Stimulated activated CD4-positive, alpha-beta T cell treated with anti-CD3 and anti-CD28 coated beads, Interleukin-12 subunit alpha, Interleukin-12 subunit beta, amount 100 ng/mL, for 4 hours (primary cell): ENCODE measurements around the gene CD86.
A peak's percentile ranks its signal among the peaks of the same experiment; 100 is the strongest.

Experiments
- DNase-seq: peaks from one replicate; pipeline ENCODE4 v3.0.0-alpha.2; 2020

Gene CD86

GRCh38 chr3:122063908-122064307 is 8.7 kb downstream of the CD86 start:
- DNase-seq, result no peak

GRCh38 chr3:122064326-122064725 is 9.2 kb downstream of the CD86 start:
- DNase-seq, result no peak

- DNase-seq, result no peak
Measured at GRCh38 chr3:122066331-122067213, 11.4 kb downstream of the CD86 start.

- no peak for DNase-seq
Measured at GRCh38 chr3:122067214-122067550, 12.0 kb downstream of the CD86 start.

GRCh38 chr3:122067588-122068240 is 12.6 kb downstream of the CD86 start:
- no peak for DNase-seq

- DNase-seq, result no peak
Measured at GRCh38 chr3:122074621-122075265, 19.6 kb downstream of the CD86 start.

- DNase-seq, result no peak
Measured at GRCh38 chr3:122076491-122077292, 21.5 kb downstream of the CD86 start.

GRCh38 chr3:122077293-122078234 is 22.4 kb downstream of the CD86 start:
- no peak for DNase-seq

GRCh38 chr3:122078235-122078935 is 23.2 kb downstream of the CD86 start:
- DNase-seq, result no peak

GRCh38 chr3:122079524-122080206 is 24.5 kb downstream of the CD86 start:
- DNase-seq, result no peak

- no peak for DNase-seq
Measured at GRCh38 chr3:122080207-122080587, 25.0 kb downstream of the CD86 start.

GRCh38 chr3:122081543-122082247 is 26.5 kb downstream of the CD86 start:
- DNase-seq, result no peak

GRCh38 chr3:122082357-122082756 is 27.2 kb downstream of the CD86 start:
- DNase-seq, result no peak

- DNase-seq, result no peak
Measured at GRCh38 chr3:122084799-122085198, 29.6 kb downstream of the CD86 start.

GRCh38 chr3:122085673-122086072 is 30.5 kb downstream of the CD86 start:
- DNase-seq, result no peak

GRCh38 chr3:122088531-122088930 is 33.4 kb downstream of the CD86 start:
- DNase-seq, result no peak

GRCh38 chr3:122091602-122092295 is 36.6 kb downstream of the CD86 start:
- DNase-seq, result no peak

GRCh38 chr3:122092460-122093165 is 37.5 kb downstream of the CD86 start:
- peak; percentile 29 for DNase-seq

GRCh38 chr3:122094125-122094524 is 39.0 kb downstream of the CD86 start:
- DNase-seq, result no peak
